Inferior parietal cortex (tissue), 1 donor: ENCODE measurements around the gene DHRS4.
"Not testable (repeated sequence)": the region's sequence is repeated elsewhere in the genome, so short reads cannot be mapped to it uniquely, and the experiment has no call there.

Source experiments
- DNase-seq: peaks from one replicate; pipeline ENCODE4 v3.0.0-alpha.2; 2016; ENCODE audit errors: extremely low spot score

The DHRS4 gene

GRCh38 chr14:23984891-23985602, 31.5 kb downstream of the DHRS4 start:
- DNase-seq, result no peak

- not testable (repeated sequence) for DNase-seq
Observed at GRCh38 chr14:23988223-23988606, 34.6 kb downstream of the DHRS4 start.

GRCh38 chr14:23988607-23989363, 35.2 kb downstream of the DHRS4 start, which contains the start of gene DHRS4L2:
Gene DHRS4L2 (plus strand): TSS chr14:23988929. CDS start chr14:23988948, 19 bp downstream.
- DNase-seq, result not testable (repeated sequence)

DNA sequence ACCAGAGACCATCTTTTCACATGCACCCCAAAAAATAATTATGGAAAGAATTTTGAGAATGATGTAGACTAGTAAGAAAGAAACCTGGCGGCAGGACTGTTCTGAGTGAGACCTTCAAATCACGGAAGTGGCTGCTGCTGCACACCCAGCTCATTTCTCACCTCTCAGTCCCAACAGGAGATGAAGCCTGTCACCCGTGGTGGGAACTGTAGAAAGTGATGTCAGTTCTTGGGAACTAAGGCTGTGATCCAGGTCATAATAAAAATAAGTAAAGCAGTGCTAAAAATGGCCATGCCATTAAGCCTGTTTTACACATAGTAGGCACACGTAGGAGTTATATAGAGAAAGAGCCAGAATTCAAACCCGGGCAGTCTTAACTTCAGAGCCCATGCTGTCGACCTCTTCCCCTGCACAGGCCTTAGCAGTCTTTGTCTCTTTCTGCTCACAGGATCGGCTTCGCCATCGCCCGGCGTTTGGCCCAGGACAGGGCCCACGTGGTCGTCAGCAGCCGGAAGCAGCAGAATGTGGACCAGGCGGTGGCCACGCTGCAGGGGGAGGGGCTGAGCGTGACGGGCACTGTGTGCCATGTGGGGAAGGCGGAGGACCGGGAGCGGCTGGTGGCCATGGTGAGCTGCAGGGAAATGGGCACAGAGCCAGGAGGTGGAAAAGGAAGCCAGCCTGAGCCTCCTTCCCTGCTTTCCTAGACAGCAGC, 36.3 kb downstream of the DHRS4 start:
- not testable (repeated sequence) for DNase-seq

DNA sequence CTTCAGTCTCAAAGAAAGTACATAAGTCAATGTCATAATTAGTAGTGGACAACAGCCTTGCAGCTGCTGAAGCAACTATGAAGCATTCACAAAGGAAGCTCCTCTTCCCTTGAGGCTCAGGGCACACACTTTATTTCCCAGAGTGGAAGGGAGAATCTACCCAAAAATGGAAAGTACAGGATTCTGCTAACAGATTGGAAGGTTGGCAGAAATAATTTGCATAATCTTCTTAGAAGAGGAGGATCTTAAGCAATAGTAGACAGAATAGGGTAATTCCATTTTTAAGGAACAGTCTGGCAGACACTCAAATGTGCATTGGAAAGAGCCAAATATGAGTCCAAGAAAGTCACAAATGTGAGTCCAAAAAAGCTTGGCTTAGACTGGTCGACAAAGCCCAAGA, 37.4 kb downstream of the DHRS4 start:
- not testable (repeated sequence) for DNase-seq

GRCh38 chr14:23993042-23993441, 39.5 kb downstream of the DHRS4 start:
- not testable (repeated sequence) for DNase-seq

DNA sequence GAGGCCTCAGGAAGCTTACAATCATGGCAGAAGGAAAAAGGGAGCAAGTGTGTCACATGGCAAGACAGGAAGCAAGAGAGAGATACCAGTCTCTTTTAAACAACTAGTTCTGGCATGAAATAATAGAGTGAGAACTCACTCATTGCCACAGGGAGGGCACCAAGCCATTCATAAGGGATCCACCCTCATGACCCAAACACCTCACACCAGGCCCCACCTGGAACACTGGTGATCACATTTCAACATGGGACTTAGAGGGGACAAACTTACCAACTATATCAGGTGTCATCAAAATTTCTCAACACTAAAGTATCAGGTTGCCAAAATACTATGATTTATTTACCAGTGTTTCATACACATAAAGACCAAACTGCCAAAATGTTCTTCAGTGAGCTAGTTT, 42.4 kb downstream of the DHRS4 start:
- DNase-seq, result not testable (repeated sequence)

DNA sequence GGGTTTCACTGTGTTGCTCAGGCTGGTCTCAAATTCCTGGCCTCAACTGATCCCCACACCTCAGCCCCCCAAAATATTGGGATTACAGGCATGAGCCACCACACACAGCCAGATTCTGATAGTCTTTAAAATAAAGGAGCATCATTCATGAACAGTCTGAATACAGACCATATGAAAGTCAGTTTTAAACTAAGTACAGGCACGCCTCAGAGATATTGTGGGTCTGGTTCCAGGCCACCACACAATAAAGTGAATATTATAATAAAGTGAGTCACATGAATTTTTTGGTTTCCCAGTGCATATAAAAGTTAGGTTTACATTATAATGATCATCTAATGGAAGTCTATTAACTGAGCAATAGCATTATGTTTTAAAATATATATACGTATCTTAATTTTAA, 43.3 kb downstream of the DHRS4 start:
- DNase-seq, result not testable (repeated sequence)

GRCh38 chr14:23999640-24000039, 46.1 kb downstream of the DHRS4 start:
- not testable (repeated sequence) for DNase-seq

DNA sequence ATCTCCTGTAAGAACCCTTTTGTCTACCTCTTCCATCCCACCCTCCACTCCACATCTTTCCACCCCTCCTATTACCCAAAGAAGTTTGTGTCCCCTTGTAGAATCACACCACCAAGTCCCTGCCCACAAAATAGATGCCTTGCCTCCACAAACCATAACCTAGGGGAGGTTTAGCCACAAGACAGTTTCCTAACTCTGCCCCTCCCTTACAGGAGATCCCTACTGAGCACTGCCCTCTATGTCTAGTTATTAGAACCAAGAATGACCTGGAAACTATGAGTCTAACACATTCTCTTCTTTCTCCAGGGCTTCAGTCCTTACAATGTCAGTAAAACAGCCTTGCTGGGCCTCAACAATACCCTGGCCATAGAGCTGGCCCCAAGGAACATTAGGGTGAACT, 47.5 kb downstream of the DHRS4 start:
- not testable (repeated sequence) for DNase-seq

DNA sequence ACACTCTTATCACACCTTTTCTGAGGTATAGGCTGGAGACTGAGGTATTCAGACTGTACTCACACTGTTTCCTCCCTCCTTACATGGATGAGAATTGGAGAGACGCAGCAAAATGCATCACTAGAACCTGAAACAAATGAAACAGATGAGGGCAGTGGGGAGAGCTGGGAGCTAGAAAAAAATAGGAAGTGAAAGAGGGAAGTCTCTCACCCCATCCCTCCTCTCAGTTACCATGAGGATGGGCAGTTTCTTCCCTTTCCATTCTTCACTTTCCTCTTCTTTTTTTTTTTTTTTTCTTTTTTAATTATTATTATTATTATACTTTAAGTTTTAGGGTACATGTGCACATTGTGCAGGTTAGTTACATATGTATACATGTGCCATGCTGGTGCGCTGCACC, 48.1 kb downstream of the DHRS4 start:
- DNase-seq, result not testable (repeated sequence)

- not testable (repeated sequence) for DNase-seq
Observed at GRCh38 chr14:24006471-24006816, 52.9 kb downstream of the DHRS4 start.

DNA sequence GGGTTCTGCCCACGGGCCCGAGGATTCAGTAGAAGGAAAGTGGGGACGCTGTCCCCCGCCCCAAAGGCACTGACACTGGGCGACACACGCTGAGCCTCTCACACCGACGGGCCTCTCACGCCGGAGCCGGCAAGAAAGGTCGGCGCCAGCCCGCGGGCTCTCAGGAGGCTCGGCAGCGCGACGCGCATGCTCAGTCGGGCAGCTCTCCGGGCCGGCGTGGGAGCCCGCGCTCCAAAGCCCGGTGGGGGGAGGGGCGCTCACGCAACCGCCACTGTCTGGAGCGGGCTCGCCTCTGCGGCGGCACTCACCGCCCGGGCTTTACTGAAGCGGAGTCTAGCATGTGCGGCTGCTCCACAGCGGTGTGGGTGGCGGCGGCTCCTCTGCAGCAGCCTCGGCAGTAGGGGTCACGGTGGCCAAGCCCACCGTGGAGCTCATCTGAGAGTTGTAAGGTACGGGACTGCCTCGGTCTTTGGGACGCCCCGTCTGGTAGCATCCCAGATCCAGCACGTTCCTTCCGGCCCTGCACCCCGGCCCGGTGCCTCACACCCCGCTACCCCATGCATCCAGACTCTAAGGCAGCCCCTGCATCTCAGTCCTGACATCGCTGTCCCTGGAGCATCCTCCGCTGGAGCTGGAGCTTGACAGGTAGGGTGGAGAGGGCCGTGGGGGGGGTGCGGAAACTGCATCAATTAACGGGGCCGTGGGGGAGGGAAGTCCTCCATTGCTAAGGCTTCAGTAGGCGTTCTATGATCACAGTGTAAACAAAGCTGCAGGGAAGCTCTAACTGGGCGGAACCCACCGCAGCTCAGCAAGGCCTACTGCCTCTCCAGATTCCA, 53.5 kb downstream of the DHRS4 start:
- not testable (repeated sequence) for DNase-seq

- DNase-seq, result no peak
Observed at GRCh38 chr14:24011051-24011450, 57.5 kb downstream of the DHRS4 start.

- DNase-seq, result not testable (repeated sequence)
Observed at GRCh38 chr14:24012726-24013273, 59.2 kb downstream of the DHRS4 start.

DNA sequence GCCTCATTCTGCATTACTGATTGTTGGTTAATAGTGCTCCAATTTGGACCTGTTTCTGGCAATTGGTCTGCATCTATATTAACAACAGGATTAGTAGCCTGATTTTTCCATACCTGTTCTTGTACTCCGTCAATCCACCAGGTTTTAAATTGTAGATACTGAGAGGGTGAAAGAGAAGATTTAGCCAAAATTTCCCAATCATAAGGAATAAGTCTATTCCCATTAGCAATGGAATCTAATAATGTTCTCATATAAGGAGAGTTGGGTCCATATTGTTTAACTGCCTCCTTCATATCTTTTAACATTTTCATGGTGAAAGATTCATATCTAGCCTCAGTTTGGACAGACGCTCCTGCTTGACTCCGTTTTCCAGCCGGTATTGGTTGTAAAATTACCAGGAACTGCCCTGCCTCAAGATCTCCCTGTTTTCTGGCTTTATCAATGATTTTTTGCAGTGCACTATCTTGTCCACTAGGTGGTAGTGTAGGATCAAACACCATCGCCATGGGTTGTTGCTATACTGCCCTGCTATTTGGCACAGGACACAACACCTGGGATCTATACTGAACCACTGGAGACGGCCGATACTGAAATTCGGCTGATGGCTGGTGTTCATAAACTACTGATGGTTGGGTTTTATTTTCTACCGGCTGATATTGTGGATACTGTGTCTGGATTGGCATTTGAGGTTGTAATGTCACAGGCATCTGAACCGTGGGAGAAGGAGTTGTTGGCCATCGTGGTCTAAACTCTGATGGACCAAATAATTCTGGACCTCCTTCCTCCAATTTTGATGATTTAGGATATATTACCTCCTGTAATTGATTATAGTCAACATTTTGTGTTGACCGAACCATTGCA, 60.3 kb downstream of the DHRS4 start:
- DNase-seq, result peak; percentile 92

GRCh38 chr14:24015745-24016144, 62.2 kb downstream of the DHRS4 start:
- not testable (repeated sequence) for DNase-seq
